DMS79 (cell line): Measurements from ENCODE around the gene SHBG.

ENCODE experiments used
- DNase-seq: peaks from one replicate; lab custom pipeline; 2025; lab: John Stamatoyannopoulos, UW

SHBG gene

GRCh38 chr17:7650509-7651096, 20.7 kb downstream of the SHBG start, which contains the start of gene ATP1B2:
Gene ATP1B2 (plus strand): TSS chr17:7650926. CDS start chr17:7651519, 593 bp downstream.
- DNase-seq = peak; percentile 36

GRCh38 chr17:7651097-7651664, 21.2 kb downstream of the SHBG start:
- no peak for DNase-seq

- no peak for DNase-seq
Measured at GRCh38 chr17:7651665-7652387, 21.9 kb downstream of the SHBG start.

DNA sequence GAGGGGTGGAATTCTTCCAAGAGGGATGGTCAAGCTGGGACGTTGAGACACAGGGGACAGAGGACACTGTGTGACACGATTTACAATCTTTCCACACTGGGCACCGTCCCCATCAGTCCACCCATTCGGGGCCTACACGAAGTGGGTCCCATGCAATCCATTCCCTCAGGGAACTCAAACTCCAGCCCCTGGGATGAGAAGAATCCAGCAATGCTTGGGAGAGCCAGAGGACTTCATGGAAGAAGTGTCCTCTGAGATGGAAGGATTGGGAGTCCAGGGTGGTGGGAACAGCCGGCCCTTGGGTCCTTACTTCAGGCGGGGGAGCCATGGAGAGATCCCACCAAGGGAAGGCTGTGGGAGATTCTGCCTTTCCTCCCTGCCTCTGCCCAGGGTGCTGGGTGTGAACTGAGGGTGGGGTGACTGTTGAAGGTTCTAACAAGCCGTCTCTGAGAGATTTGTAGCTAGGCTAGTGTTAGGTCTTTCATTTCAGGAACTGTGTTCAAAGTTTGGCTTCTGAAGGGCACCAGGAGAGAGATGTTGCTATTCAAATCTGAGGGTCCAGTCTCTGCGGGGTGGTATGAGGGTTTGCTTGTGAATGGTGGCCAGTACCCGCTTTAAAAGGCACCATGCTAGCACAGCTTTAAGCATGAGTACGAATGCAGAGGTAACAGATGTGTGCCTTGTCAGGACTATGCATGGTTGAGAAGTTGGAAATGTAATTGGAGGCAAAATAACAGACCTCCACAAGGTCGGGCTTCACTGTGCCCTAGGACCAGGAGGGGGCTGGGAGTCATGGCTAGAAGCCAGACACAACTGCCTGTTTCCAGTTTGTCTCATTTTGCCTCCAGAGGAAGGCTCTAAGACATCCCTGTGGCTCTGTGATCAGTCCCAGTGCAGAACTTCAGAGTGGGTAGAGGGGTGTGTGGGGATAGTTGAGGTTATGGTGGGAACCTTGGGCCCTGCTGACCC, 22.7 kb downstream of the SHBG start:
- no peak for DNase-seq

- no peak for DNase-seq
Measured at GRCh38 chr17:7654832-7655540, 25.1 kb downstream of the SHBG start.

- no peak for DNase-seq
Measured at GRCh38 chr17:7655541-7655840, 25.6 kb downstream of the SHBG start.

GRCh38 chr17:7656958-7657609, 27.1 kb downstream of the SHBG start:
- no peak for DNase-seq

- DNase-seq = no peak
Measured at GRCh38 chr17:7667656-7668406, 37.9 kb downstream of the SHBG start.

GRCh38 chr17:7668482-7668881, 38.5 kb downstream of the SHBG start:
- no peak for DNase-seq

GRCh38 chr17:7673239-7673638, 43.3 kb downstream of the SHBG start:
- DNase-seq = no peak

- no peak for DNase-seq
Measured at GRCh38 chr17:7674934-7675333, 45.0 kb downstream of the SHBG start.

GRCh38 chr17:7676533-7676932, 46.6 kb downstream of the SHBG start:
- DNase-seq = no peak

DNA sequence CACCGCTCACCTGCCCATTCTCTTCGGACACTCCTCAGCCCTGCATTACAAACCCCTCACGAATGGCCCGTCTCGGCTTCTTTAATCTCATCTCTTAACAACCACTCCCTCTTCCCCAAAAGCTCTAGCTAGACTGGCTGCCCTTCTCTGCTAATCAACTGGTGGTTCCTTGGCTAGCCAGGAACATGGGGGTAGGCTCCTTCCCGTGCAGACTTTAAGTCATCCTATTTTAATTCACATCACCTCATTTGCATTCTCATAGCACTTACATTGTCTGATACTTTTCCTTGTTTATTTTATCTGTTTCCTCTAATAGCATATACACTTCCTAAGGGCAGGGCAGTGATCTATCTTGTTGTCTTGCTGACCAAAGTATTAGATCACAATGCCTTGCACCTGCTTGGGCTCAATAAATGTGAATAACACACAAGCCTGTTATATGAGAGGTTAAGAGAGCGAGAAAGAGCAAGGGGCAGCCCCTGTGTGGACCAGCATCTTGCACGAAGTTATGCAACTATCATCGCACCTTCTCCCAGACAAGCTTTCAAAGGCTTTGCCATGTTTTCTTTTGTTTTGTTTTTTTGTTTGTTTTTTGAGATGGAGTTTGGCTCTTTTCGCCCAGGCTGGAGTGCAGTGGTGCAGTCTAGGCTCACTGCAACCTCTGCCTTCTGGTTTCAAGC, 47.6 kb downstream of the SHBG start:
- no peak for DNase-seq
